GM12891 (cell line): ENCODE results near the gene COL4A1.

Source experiments
- DNase-seq: peaks from one replicate; pipeline ENCODE4 v3.0.0; 2011; ENCODE audit warnings: low spot score; ENCODE audit not compliant: insufficient read length
- FAIRE-seq: peaks from 2 replicates; lab custom pipeline; 2011; peaks lifted over from hg19 to GRCh38; lab: Jason Lieb, UNC
- PAX5 ChIP-seq: IDR thresholded peaks from 2 replicates; pipeline ENCODE4 v1.6.1; 2011; ENCODE audit warnings: low read length, moderate library complexity, mild to moderate bottlenecking; ENCODE audit not compliant: insufficient read depth, severe bottlenecking
- POLR2A ChIP-seq: IDR thresholded peaks from 2 replicates; pipeline ENCODE4 v1.6.1; 2011; ENCODE audit warnings: low read depth, low read length, control low read depth
- POLR2AphosphoS5 ChIP-seq: IDR thresholded peaks from 2 replicates; pipeline ENCODE4 v1.6.1; 2011; ENCODE audit warnings: low read depth, low read length, control low read depth
- POU2F2 ChIP-seq: IDR thresholded peaks from 2 replicates; pipeline ENCODE4 v1.6.1; 2011; ENCODE audit warnings: low read depth, mild to moderate bottlenecking, control low read depth, low read length, moderate library complexity
- SPI1 ChIP-seq: IDR thresholded peaks from 2 replicates; pipeline ENCODE4 v1.6.1; 2011; ENCODE audit warnings: low read depth, low read length, control low read depth
- TAF1 ChIP-seq: IDR thresholded peaks from 2 replicates; pipeline ENCODE4 v1.6.1; 2011; ENCODE audit warnings: low read depth, low read length, control low read depth

Gene COL4A1

GRCh38 chr13:110227864-110228643, 78.9 kb downstream of the COL4A1 start:
- DNase-seq (no peak), FAIRE-seq (no peak)
- no peak for TF ChIP-seq POU2F2
- no peak for TF ChIP-seq PAX5
- no peak for TF ChIP-seq POLR2A
- no peak for TF ChIP-seq SPI1
- TF ChIP-seq TAF1 = no peak
- no peak for TF ChIP-seq POLR2AphosphoS5

- DNase-seq = no peak
- no peak for TF ChIP-seq TAF1
- TF ChIP-seq PAX5 = no peak
- TF ChIP-seq POLR2A = no peak
- TF ChIP-seq POLR2AphosphoS5 = no peak
- no peak for TF ChIP-seq SPI1
- TF ChIP-seq POU2F2 = no peak
- FAIRE-seq = no peak
Measured at GRCh38 chr13:110227416-110227815, 79.5 kb downstream of the COL4A1 start.

GRCh38 chr13:110225609-110226574, 81.1 kb downstream of the COL4A1 start:
- TF ChIP-seq POLR2AphosphoS5 (no peak), POLR2A (no peak), TAF1 (no peak), PAX5 (no peak), SPI1 (no peak), POU2F2 (no peak)
- DNase-seq (no peak), FAIRE-seq (no peak)

GRCh38 chr13:110225003-110225402, 82.0 kb downstream of the COL4A1 start:
- TF ChIP-seq POLR2A = no peak
- no peak for TF ChIP-seq POLR2AphosphoS5
- no peak for TF ChIP-seq SPI1
- TF ChIP-seq TAF1 = no peak
- no peak for TF ChIP-seq PAX5
- TF ChIP-seq POU2F2 = no peak
- FAIRE-seq (no peak), DNase-seq (no peak)

GRCh38 chr13:110224519-110224918, 82.4 kb downstream of the COL4A1 start:
- no peak for DNase-seq
- no peak for FAIRE-seq
- no peak for TF ChIP-seq POU2F2
- TF ChIP-seq POLR2A = no peak
- no peak for TF ChIP-seq SPI1
- no peak for TF ChIP-seq TAF1
- TF ChIP-seq POLR2AphosphoS5 = no peak
- TF ChIP-seq PAX5 = no peak

GRCh38 chr13:110221406-110222117, 85.4 kb downstream of the COL4A1 start:
- no peak for TF ChIP-seq SPI1
- TF ChIP-seq POLR2AphosphoS5 = no peak
- no peak for TF ChIP-seq POLR2A
- no peak for TF ChIP-seq TAF1
- no peak for TF ChIP-seq POU2F2
- TF ChIP-seq PAX5 = no peak
- DNase-seq (no peak), FAIRE-seq (no peak)

- FAIRE-seq (no peak), DNase-seq (no peak)
- no peak for TF ChIP-seq TAF1
- no peak for TF ChIP-seq POLR2AphosphoS5
- TF ChIP-seq POU2F2 = no peak
- TF ChIP-seq SPI1 = no peak
- TF ChIP-seq PAX5 = no peak
- no peak for TF ChIP-seq POLR2A
Measured at GRCh38 chr13:110220471-110220870, 86.5 kb downstream of the COL4A1 start.

- no peak for FAIRE-seq
- no peak for DNase-seq
- no peak for TF ChIP-seq POLR2AphosphoS5
- no peak for TF ChIP-seq TAF1
- TF ChIP-seq POLR2A = no peak
- no peak for TF ChIP-seq POU2F2
- TF ChIP-seq PAX5 = no peak
- no peak for TF ChIP-seq SPI1
Measured at GRCh38 chr13:110218581-110219201, 88.3 kb downstream of the COL4A1 start.

GRCh38 chr13:110217811-110218210, 89.1 kb downstream of the COL4A1 start:
- FAIRE-seq = no peak
- DNase-seq = no peak
- TF ChIP-seq SPI1 (no peak), POLR2A (no peak), POLR2AphosphoS5 (no peak), TAF1 (no peak), POU2F2 (no peak), PAX5 (no peak)
